Stomach (tissue), 4 donors: ENCODE data around the gene ELMO1.

ENCODE experiments used
- EP300 ChIP-seq: sonication (generic); formaldehyde crosslinking; IDR thresholded peaks from one replicate; pipeline ENCODE4 v1.6.1; 2017; ENCODE audit warnings: antibody characterized with exemption
- POLR2A ChIP-seq, 4 donors: fragments of 450-650 bp; IDR thresholded peaks; one replicate each; pipeline ENCODE4 v1.6.1; 2016; ENCODE audit warnings: antibody characterized with exemption in 4 of 4, control low read depth in 2 of 4, mild to moderate bottlenecking in 1 of 4, moderate library complexity in 1 of 4
- POLR2AphosphoS5 ChIP-seq, 3 donors: sonication (generic); formaldehyde crosslinking; IDR thresholded peaks; one replicate each; pipeline ENCODE4 v1.6.1; 2016; ENCODE audit warnings: antibody characterized with exemption in 3 of 3
- TF ChIP-seq, protein P1 (sequence below), 7 experiments: fragments of 450-650 bp in 4 of 7; fragments of 200-600 bp in 3 of 7; sonication (generic) in 3 of 7; IDR thresholded peaks; one replicate each; pipeline ENCODE4 v1.5.1; 2016 to 2019; ENCODE audit warnings: antibody characterized with exemption in 7 of 7, control low read depth in 2 of 7, mild to moderate bottlenecking in 1 of 7

DNA sequence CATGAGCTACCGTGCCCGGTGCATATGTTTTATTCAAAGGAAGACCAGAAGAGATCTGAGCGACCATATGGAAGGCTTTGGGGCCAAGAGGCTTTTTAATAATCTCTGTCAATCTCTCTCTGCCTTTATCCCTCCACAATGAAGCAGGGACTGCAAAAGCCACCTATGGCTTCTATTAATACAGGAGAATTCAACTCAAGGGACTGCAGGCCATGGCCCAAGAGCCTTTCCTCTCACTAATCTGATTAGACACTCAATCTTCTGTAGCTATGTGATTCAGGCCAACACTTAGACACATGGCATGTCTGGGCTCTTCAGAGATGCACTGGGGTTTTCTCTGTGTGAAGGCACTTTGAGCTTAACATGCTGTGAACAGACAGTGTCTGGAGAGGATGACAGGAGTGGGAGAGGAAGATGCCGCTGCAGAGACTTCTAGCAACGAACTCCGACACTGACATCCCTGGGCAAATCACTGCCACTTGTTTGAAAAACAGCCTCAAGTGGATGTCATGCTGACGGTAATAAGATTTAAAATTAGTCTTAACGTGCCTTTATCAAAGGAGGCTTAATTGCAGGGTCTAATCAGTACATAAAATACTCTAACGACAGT is 609.9 kb downstream of the ELMO1 start:
- TF ChIP-seq, protein P1, sequence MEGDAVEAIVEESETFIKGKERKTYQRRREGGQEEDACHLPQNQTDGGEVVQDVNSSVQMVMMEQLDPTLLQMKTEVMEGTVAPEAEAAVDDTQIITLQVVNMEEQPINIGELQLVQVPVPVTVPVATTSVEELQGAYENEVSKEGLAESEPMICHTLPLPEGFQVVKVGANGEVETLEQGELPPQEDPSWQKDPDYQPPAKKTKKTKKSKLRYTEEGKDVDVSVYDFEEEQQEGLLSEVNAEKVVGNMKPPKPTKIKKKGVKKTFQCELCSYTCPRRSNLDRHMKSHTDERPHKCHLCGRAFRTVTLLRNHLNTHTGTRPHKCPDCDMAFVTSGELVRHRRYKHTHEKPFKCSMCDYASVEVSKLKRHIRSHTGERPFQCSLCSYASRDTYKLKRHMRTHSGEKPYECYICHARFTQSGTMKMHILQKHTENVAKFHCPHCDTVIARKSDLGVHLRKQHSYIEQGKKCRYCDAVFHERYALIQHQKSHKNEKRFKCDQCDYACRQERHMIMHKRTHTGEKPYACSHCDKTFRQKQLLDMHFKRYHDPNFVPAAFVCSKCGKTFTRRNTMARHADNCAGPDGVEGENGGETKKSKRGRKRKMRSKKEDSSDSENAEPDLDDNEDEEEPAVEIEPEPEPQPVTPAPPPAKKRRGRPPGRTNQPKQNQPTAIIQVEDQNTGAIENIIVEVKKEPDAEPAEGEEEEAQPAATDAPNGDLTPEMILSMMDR (IDR thresholded peaks at IDR 0.05), result no peak
- no peak for TF ChIP-seq POLR2AphosphoS5 (IDR thresholded peaks at IDR 0.05)
- TF ChIP-seq POLR2A (IDR thresholded peaks at IDR 0.05), result no peak
- no peak for TF ChIP-seq EP300
